GM03348 (cell line): ENCODE data around the gene ULK4.
"Not testable (repeated sequence)": the region's sequence is repeated elsewhere in the genome, so short reads cannot be mapped to it uniquely, and the experiment has no call there.

Experiments
- DNase-seq: peaks from one replicate; pipeline ENCODE4 v3.0.0; 2012; ENCODE audit warnings: low spot score

The ULK4 gene

GRCh38 chr3:41436983-41437382, 524.9 kb downstream of the ULK4 start:
- no peak for DNase-seq

GRCh38 chr3:41434781-41435180, 527.1 kb downstream of the ULK4 start:
- no peak for DNase-seq

- DNase-seq, result no peak
Observed at GRCh38 chr3:41431386-41431785, 530.5 kb downstream of the ULK4 start.

GRCh38 chr3:41430886-41431285, 531.0 kb downstream of the ULK4 start:
- no peak for DNase-seq

GRCh38 chr3:41430391-41430790, 531.5 kb downstream of the ULK4 start:
- DNase-seq, result no peak

GRCh38 chr3:41426485-41426884, 535.4 kb downstream of the ULK4 start:
- DNase-seq, result no peak

GRCh38 chr3:41424543-41425300, 537.2 kb downstream of the ULK4 start:
- DNase-seq, result no peak

GRCh38 chr3:41419809-41420208, 542.1 kb downstream of the ULK4 start:
- no peak for DNase-seq

- peak; percentile 15 for DNase-seq
Observed at GRCh38 chr3:41418961-41419691, 542.8 kb downstream of the ULK4 start.

GRCh38 chr3:41417574-41417973, 544.3 kb downstream of the ULK4 start:
- DNase-seq, result no peak

GRCh38 chr3:41411065-41411464, 550.8 kb downstream of the ULK4 start:
- no peak for DNase-seq

GRCh38 chr3:41405466-41405865, 556.4 kb downstream of the ULK4 start:
- DNase-seq, result no peak

GRCh38 chr3:41404582-41404981, 557.3 kb downstream of the ULK4 start:
- DNase-seq, result no peak

GRCh38 chr3:41394896-41395295, 567.0 kb downstream of the ULK4 start:
- no peak for DNase-seq

- not testable (repeated sequence) for DNase-seq
Observed at GRCh38 chr3:41370765-41371535, 591.0 kb downstream of the ULK4 start.

GRCh38 chr3:41370307-41370706, 591.6 kb downstream of the ULK4 start:
- no peak for DNase-seq

- no peak for DNase-seq
Observed at GRCh38 chr3:41369838-41370237, 592.1 kb downstream of the ULK4 start.

GRCh38 chr3:41365973-41366372, 595.9 kb downstream of the ULK4 start:
- DNase-seq, result no peak

GRCh38 chr3:41364736-41365135, 597.2 kb downstream of the ULK4 start:
- peak; percentile 25 for DNase-seq

- DNase-seq, result no peak
Observed at GRCh38 chr3:41363830-41364523, 597.9 kb downstream of the ULK4 start.

- DNase-seq, result peak; percentile 11
Observed at GRCh38 chr3:41362638-41363559, 599.0 kb downstream of the ULK4 start.
